Transverse colon (tissue), 4 donors: ENCODE measurements around the gene PGM2L1.

Experiments used
- CTCF ChIP-seq, 5 experiments: fragments of 200-600 bp in 3 of 5; fragments of 450-650 bp in 2 of 5; sonication (generic) in 3 of 5; IDR thresholded peaks; 1 replicate in 2 of 5; 2 replicates in 3 of 5; pipeline ENCODE4 v1.5.1; 2016 to 2017; ENCODE audit warnings: antibody characterized with exemption in 5 of 5, inconsistent platforms in 3 of 5, mild to moderate bottlenecking in 2 of 5, moderate library complexity in 1 of 5
- EP300 ChIP-seq: sonication (generic); formaldehyde crosslinking; IDR thresholded peaks from one replicate; pipeline ENCODE4 v1.6.1; 2017; ENCODE audit warnings: antibody characterized with exemption, low read depth
- POLR2A ChIP-seq: fragments of 450-650 bp; IDR thresholded peaks from one replicate; pipeline ENCODE4 v1.6.1; 2016; ENCODE audit warnings: antibody characterized with exemption, mild to moderate bottlenecking, moderate library complexity
- POLR2AphosphoS5 ChIP-seq, 3 donors: sonication (generic); formaldehyde crosslinking; IDR thresholded peaks; one replicate each; pipeline ENCODE4 v1.6.1; 2016; ENCODE audit warnings: antibody characterized with exemption in 3 of 3

GRCh38 chr11:74338963-74339362, 59.3 kb downstream of the PGM2L1 start:
- TF ChIP-seq POLR2A (no peak), CTCF (IDR thresholded peaks at IDR 0.05) (no peak), EP300 (no peak), POLR2AphosphoS5 (IDR thresholded peaks at IDR 0.05) (peak in 1 of 3 donors; percentile 52)
